OCI-LY3 (cell line): Measurements from ENCODE around the gene RPL4.
A peak's percentile ranks its signal among the peaks of the same experiment; 100 is the strongest.
"Not testable (repeated sequence)": the region's sequence is repeated elsewhere in the genome, so short reads cannot be mapped to it uniquely, and the experiment has no call there.

ENCODE experiments used
- H2AFZ ChIP-seq: fragments of 200-600, 300-600 bp; shearing (Covaris generic); 2 replicates; pipeline ENCODE4 v1.6.0; 2014; ENCODE audit warnings: antibody characterized with exemption, low read depth, low read length
- H3K27ac ChIP-seq: fragments of 200-600, 300-600 bp; sonication (generic); 2 replicates; pipeline ENCODE4 v1.5.1; 2014; ENCODE audit warnings: mild to moderate bottlenecking, low read length, moderate library complexity, mixed read lengths
- H3K27me3 ChIP-seq: fragments of 200-600, 300-600 bp; sonication (generic); 2 replicates; pipeline ENCODE4 v1.6.1; 2014; ENCODE audit warnings: low read depth, low read length, mixed read lengths
- H3K36me3 ChIP-seq: fragments of 200-600, 300-600 bp; sonication (generic); replicated peaks from 2 replicates; pipeline ENCODE3; 2014; ENCODE audit warnings: low read depth, low read length, mixed read lengths
- H3K4me1 ChIP-seq: fragments of 300-600, 200-600 bp; sonication (generic); 2 replicates; pipeline ENCODE4 v1.6.1; 2014; ENCODE audit warnings: low read length, mixed read lengths
- H3K4me2 ChIP-seq: fragments of 200-600, 300-600 bp; sonication (generic); 2 replicates; pipeline ENCODE4 v1.6.1; 2014; ENCODE audit warnings: low read length, mixed read lengths
- H3K4me3 ChIP-seq: fragments of 300-600, 200-600 bp; sonication (generic); 2 replicates; pipeline ENCODE4 v1.5.1; 2014; ENCODE audit warnings: antibody characterized with exemption, mild to moderate bottlenecking, low read length, moderate library complexity
- H3K79me2 ChIP-seq: fragments of 300-600, 200-600 bp; shearing (Covaris generic); 2 replicates; pipeline ENCODE4 v1.6.1; 2014; ENCODE audit warnings: mild to moderate bottlenecking, low read length, mixed read lengths
- H3K9ac ChIP-seq: fragments of 300-600, 200-600 bp; shearing (Covaris generic); 2 replicates; pipeline ENCODE4 v1.6.0; 2014; ENCODE audit warnings: mild to moderate bottlenecking, low read length, moderate library complexity
- H3K9me3 ChIP-seq: fragments of 200-600, 300-600 bp; shearing (Covaris generic); 2 replicates; pipeline ENCODE4 v1.6.1; 2014; ENCODE audit warnings: low read length, mixed read lengths; ENCODE audit not compliant: insufficient read depth
- H4K20me1 ChIP-seq: fragments of 200-600, 300-600 bp; sonication (generic); 2 replicates; pipeline ENCODE4 v1.6.1; 2016; ENCODE audit warnings: low read length, mixed read lengths; ENCODE audit not compliant: insufficient read depth
- EZH2phosphoT487 ChIP-seq: fragments of 200-600 bp; shearing (Covaris generic); IDR thresholded peaks from 2 replicates; pipeline ENCODE4 v1.6.1; 2018; ENCODE audit warnings: antibody characterized with exemption, mixed run types, low read depth
- TF ChIP-seq, protein P1 (sequence below): fragments of 200-600, 300-600 bp; sonication (generic); IDR thresholded peaks from 2 replicates; pipeline ENCODE4 v1.5.1; 2014; ENCODE audit warnings: antibody characterized with exemption, low read length, low read depth

Gene RPL4

DNA sequence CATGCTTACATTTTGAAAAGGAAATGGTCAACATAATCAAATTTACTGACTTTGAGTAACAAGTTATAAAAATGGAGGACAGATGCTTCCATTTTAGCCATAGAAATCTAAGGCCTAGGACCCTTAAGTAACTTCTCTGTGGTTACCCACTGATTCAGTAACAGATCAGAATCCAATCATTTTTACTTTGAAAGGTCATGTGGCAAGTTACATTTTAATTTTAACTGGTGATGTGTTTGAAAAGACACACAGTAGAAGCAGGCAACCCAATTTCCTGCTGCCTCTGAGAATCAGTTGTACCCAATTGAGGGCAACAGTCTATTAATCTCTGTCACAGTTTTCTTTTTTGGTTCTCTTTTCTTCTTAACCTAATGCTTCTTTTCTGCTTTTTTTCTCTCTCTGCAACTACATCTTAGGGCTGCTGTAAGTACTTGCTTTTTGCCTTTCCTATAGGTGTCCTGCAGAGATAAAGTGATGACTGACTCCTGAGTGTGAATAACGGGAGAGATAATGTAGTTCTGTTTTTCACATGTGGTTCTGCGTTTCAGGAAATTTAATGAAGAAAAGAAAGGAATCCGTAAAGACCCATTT is 3.7 kb upstream of the RPL4 start:
- Histone ChIP-seq H3K9ac (no peak overlapping the region), H3K4me1 (peaks cover 16% of the 10 kb centered on the region), H4K20me1 (peaks cover 7% of the 10 kb centered on the region), H3K79me2 (peaks cover 48% of the 10 kb centered on the region), H3K27ac (no peak overlapping the region), H3K4me3 (no peak overlapping the region), H3K36me3 (peaks cover 16% of the 10 kb centered on the region), H3K9me3 (no peaks in the 10 kb centered on the region), H2AFZ (no peak overlapping the region), H3K4me2 (no peak overlapping the region), H3K27me3 (no peaks in the 10 kb centered on the region)
- TF ChIP-seq, protein P1, sequence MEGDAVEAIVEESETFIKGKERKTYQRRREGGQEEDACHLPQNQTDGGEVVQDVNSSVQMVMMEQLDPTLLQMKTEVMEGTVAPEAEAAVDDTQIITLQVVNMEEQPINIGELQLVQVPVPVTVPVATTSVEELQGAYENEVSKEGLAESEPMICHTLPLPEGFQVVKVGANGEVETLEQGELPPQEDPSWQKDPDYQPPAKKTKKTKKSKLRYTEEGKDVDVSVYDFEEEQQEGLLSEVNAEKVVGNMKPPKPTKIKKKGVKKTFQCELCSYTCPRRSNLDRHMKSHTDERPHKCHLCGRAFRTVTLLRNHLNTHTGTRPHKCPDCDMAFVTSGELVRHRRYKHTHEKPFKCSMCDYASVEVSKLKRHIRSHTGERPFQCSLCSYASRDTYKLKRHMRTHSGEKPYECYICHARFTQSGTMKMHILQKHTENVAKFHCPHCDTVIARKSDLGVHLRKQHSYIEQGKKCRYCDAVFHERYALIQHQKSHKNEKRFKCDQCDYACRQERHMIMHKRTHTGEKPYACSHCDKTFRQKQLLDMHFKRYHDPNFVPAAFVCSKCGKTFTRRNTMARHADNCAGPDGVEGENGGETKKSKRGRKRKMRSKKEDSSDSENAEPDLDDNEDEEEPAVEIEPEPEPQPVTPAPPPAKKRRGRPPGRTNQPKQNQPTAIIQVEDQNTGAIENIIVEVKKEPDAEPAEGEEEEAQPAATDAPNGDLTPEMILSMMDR = no peak
- no peak for TF ChIP-seq EZH2phosphoT487

DNA sequence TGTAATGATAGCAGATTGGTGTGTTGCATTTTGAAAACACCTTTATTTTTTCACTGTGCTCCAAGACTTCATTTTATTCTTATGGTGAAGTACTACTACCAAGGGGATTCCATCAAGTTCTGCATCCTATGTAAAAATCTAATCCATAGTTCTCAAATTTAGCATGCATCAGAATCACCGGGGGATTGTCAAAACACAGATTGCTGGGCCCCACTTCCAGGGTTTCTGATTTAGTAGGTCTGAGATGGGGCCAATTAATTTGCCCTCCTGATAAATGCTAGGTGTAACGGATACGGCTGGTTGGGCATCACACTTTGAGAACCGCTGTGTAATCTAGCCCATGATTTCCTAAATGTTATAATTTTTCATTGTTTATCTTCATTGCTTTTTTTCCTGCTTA is 1.2 kb upstream of the RPL4 start:
- no peaks in the 10 kb centered on the region for H3K27me3 ChIP-seq
- peak overlapping the region; percentile 94 for H3K4me2 ChIP-seq
- H3K4me1 ChIP-seq = peaks cover 35% of the 10 kb centered on the region
- H3K79me2 ChIP-seq = peaks cover 74% of the 10 kb centered on the region
- H3K4me3 ChIP-seq = peak overlapping the region; percentile 92
- peaks cover 41% of the 10 kb centered on the region for H3K36me3 ChIP-seq
- no peaks in the 10 kb centered on the region for H3K9me3 ChIP-seq
- peak overlapping the region; percentile 83; the same call in 1 of the 2 replicates for H3K27ac ChIP-seq
- H2AFZ ChIP-seq = peak overlapping the region; percentile 100; the same call in 1 of the 2 replicates
- TF ChIP-seq, protein P1 = no peak
- no peak for TF ChIP-seq EZH2phosphoT487
- H3K9ac ChIP-seq = peak overlapping the region; percentile 99
- H4K20me1 ChIP-seq = peaks cover 15% of the 10 kb centered on the region

GRCh38 chr15:66505430-66505811 is 766 bp upstream of the RPL4 start:
- peak overlapping the region; percentile 83 for H3K27ac ChIP-seq
- TF ChIP-seq, protein P1 = no peak
- no peak for TF ChIP-seq EZH2phosphoT487
- H3K9me3 ChIP-seq = no peaks in the 10 kb centered on the region
- H3K9ac ChIP-seq = peak overlapping the region; percentile 99
- peak overlapping the region; percentile 100 for H2AFZ ChIP-seq
- H3K4me2 ChIP-seq = peak overlapping the region; percentile 94
- no peaks in the 10 kb centered on the region for H3K27me3 ChIP-seq
- H3K4me3 ChIP-seq = peak overlapping the region; percentile 92
- H3K36me3 ChIP-seq = peaks cover 41% of the 10 kb centered on the region
- H3K79me2 ChIP-seq = peaks cover 74% of the 10 kb centered on the region
- H4K20me1 ChIP-seq = peaks cover 15% of the 10 kb centered on the region
- H3K4me1 ChIP-seq = peaks cover 35% of the 10 kb centered on the region

DNA sequence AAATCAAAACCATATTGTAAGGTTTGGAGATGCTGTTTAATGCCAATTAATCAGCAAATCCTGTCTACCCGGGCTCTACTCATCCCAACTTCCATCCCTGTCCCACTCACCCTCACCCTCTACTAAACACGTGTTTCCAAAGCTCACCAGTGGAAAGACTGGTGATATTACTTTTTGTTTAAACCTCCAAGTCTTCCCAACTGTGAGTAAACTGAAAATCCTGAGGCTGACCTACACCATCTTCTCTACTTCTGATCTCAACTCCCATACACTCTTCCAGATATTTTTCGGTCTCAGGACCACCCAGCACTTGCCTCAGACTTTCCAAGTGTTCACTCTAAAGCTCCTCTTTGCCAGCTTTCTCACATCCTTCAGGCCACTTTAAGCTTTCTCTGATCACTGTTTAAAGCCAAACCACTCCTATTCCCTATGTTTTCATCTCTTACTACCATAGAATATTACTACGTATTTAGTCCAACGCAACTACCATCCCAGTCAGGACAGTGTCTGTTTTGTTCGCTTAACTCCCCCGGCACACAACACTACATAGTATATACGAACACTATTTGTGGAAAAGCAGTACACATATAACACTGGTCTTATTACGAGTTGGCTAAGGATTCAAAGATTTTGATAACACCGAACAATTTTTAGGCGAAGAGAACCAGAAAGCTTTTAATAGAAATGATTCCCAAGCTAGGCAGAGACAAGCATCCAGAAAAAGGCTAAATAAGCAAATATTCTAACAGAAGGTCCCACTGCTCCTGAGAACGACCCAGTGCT is 684 bp downstream of the RPL4 start:
- Histone ChIP-seq H3K79me2 (peaks cover 74% of the 10 kb centered on the region), H3K4me2 (peak overlapping the region; percentile 94), H3K4me1 (peaks cover 35% of the 10 kb centered on the region), H2AFZ (no peak overlapping the region; the same call in 1 of the 2 replicates), H3K27ac (peak overlapping the region; percentile 83), H3K36me3 (peaks cover 52% of the 10 kb centered on the region), H3K9me3 (no peaks in the 10 kb centered on the region), H3K27me3 (no peaks in the 10 kb centered on the region), H4K20me1 (peaks cover 21% of the 10 kb centered on the region), H3K9ac (peak overlapping the region; percentile 99), H3K4me3 (peak overlapping the region; percentile 92)
- TF ChIP-seq, protein P1 = no peak
- TF ChIP-seq EZH2phosphoT487 = no peak

GRCh38 chr15:66503041-66503648 is 1.5 kb downstream of the RPL4 start:
- H4K20me1 ChIP-seq = peaks cover 29% of the 10 kb centered on the region
- not testable (repeated sequence) for H3K27me3 ChIP-seq, H3K9me3 ChIP-seq, H2AFZ ChIP-seq
- peak overlapping the region; percentile 83 for H3K27ac ChIP-seq
- peak overlapping the region; percentile 99 for H3K9ac ChIP-seq
- peak overlapping the region; percentile 94 for H3K4me2 ChIP-seq
- H3K4me3 ChIP-seq = peak overlapping the region; percentile 92
- peaks cover 69% of the 10 kb centered on the region for H3K79me2 ChIP-seq
- peaks cover 30% of the 10 kb centered on the region for H3K4me1 ChIP-seq
- peaks cover 60% of the 10 kb centered on the region for H3K36me3 ChIP-seq
